Fibroblast of pulmonary artery (primary cell): Measurements from ENCODE around the gene NTM.
"Not testable (repeated sequence)": the region's sequence is repeated elsewhere in the genome, so short reads cannot be mapped to it uniquely, and the experiment has no call there.

Experiments used
- DNase-seq: peaks from one replicate; pipeline ENCODE4 v3.0.0-alpha.2; 2010; ENCODE audit warnings: low read depth
- H3K4me3 ChIP-seq: replicated peaks from 2 replicates; pipeline ENCODE4 v1.5.1; 2011; ENCODE audit warnings: low read depth, mild to moderate bottlenecking, control low read depth, low read length, moderate library complexity
- TF ChIP-seq, protein P1 (sequence below): IDR thresholded peaks from 2 replicates; pipeline ENCODE4 v1.5.1; 2011; ENCODE audit warnings: mild to moderate bottlenecking, control low read depth, low read length, inconsistent platforms; ENCODE audit errors: missing control alignments

NTM gene

DNA sequence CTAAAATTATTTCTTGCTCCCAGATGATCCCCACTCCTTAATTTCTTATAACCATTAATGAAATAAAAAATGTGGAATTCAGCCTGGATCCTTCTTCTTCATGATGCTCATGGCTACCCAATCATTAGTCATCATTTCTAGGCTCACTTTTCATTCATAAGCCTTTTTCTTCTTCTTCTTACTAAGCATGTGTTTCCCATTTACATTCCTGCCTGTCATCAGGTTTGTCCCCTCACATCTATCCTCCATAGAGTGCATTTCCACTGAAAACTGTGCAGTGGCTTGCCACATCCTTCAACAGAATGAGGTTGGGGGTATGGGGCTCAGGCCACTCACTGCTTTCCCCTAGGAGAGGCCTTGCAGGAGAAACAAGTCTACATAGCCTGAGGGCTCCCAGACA is 35.8 kb upstream of the NTM start:
- no peak for DNase-seq
- TF ChIP-seq, protein P1, sequence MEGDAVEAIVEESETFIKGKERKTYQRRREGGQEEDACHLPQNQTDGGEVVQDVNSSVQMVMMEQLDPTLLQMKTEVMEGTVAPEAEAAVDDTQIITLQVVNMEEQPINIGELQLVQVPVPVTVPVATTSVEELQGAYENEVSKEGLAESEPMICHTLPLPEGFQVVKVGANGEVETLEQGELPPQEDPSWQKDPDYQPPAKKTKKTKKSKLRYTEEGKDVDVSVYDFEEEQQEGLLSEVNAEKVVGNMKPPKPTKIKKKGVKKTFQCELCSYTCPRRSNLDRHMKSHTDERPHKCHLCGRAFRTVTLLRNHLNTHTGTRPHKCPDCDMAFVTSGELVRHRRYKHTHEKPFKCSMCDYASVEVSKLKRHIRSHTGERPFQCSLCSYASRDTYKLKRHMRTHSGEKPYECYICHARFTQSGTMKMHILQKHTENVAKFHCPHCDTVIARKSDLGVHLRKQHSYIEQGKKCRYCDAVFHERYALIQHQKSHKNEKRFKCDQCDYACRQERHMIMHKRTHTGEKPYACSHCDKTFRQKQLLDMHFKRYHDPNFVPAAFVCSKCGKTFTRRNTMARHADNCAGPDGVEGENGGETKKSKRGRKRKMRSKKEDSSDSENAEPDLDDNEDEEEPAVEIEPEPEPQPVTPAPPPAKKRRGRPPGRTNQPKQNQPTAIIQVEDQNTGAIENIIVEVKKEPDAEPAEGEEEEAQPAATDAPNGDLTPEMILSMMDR: no peak

DNA sequence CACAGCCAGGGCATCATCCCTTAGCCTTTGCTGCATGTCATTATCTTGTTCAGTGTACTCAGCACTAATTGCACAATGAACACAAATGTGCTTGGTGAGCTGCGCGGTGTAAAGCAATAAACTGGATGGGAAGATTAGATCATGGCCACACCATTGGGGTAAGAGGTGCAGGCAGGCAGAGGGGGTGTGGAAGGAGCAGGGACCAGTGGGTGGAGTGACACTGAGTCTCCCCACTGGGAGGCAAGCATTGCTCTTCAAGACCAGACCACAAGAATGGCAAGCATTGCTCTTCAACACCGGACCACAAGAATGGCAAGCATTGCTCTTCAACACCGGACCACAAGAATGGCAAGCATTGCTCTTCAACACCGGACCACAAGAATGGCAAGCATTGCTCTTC is 28.5 kb upstream of the NTM start:
- H3K4me3 ChIP-seq, DNase-seq: not testable (repeated sequence)

More for the DNA sequence above, 35.8 kb upstream of the NTM start:
- no peak overlapping the region for H3K4me3 ChIP-seq

DNA sequence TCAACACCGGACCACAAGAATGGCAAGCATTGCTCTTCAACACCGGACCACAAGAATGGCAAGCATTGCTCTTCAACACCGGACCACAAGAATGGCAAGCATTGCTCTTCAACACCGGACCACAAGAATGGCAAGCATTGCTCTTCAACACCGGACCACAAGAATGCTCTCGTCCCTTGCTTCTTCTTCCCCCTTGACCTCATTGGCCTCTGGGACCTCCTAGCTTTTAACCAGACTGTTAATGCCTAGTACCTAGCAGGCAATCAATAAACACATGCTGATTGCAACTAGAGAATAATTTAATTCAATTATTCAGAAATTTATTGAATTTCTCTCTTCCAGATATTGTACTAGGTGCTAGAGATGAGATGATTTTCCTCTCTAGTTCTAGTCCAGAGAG is 28.0 kb upstream of the NTM start:
- not testable (repeated sequence) for H3K4me3 ChIP-seq, DNase-seq

DNA sequence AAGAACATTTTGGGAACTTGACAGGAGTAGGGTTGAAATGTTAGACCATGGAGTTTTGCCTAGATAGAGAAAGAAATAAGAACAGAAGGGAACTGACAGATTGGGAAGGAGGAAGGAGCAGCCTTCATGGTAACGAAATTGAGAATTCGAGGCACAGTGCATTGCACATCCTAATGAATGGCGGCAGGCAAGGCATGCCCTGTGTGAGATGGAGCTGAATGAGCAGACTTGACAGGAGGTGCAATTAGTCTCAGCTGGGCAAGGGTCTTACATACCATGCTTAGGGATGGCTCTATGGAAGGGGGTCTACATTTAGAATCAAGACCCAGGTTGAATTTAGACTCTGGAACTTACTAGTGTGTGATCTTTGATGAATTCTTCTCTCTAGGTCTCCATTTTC is 25.0 kb upstream of the NTM start:
- no peak overlapping the region for H3K4me3 ChIP-seq
- TF ChIP-seq, protein P1: no peak
- no peak for DNase-seq

DNA sequence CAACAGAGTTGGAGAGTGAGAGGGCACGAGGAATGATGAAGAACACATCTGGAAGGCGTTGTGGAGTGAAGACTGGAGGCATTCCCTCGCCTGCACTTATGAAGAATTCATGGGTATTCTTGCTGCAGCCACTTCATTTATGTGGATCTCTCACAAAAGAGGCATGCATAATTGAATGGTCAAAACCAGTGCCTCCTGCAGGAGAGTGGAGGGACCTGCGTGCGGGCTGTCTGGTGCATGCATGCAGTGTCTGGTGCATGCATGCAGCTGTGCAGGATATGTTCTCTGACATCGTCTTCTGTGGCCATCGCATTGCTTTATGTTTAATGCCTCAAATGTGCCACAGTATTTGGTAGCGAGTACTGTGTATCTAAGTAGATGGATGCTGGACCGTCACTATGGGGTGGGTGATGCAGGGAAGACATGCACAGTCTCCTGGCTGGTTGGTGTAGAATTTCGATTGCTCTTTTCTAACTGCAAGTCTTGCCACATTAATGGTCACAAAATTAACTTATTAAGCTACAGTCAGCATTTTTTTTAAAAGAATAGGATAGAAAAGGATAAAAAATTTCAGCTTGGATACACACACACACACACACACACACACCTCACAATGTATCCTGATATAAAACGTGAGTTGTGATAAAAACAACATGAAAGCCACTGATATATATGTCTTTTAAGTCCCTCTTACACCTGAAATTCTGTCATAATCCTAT is 20.9 kb upstream of the NTM start:
- TF ChIP-seq, protein P1: no peak
- DNase-seq: no peak
- no peak overlapping the region for H3K4me3 ChIP-seq

DNA sequence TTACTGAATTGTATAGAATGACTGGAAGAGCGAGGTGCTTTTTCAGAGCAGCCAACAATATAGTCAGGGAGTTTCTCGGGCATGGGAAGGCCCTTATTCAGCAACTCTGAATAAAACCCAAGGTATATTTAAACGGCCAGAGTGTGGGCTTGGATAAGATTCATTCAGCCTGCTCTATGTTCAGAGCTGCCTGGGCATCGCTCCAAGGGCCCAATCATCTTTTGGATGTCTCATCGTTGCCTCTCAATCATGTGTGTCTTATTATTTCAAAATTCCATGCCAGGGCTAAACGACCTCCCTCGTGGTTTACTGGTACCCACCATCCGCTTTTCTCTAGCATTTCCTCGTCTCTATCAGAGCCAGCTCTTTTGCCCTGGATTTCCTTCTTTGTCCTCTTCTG is 19.5 kb upstream of the NTM start:
- no peak for DNase-seq

DNA sequence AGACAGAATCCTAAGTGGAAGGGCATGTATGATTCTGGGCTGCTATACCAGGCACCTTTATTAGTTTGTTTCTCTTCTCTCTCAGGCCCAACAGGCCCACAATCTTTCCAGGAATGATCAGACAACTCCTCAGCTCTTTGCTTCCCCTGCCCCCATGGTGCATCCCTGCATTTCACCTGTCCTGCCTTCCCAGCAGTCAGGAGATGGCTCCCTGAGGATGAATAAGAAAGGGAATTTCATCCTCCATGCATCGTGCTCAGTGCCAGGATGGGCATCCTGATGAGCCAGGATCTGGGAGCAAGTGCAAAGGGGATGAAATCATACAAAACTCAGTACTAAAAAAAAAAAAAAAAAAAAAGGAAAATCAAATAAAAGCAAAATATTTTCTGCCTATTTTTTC is 18.6 kb upstream of the NTM start:
- TF ChIP-seq, protein P1: no peak
- DNase-seq: no peak
- no peak overlapping the region for H3K4me3 ChIP-seq

More for the DNA sequence above, 19.5 kb upstream of the NTM start:
- no peak overlapping the region for H3K4me3 ChIP-seq
- TF ChIP-seq, protein P1: no peak

DNA sequence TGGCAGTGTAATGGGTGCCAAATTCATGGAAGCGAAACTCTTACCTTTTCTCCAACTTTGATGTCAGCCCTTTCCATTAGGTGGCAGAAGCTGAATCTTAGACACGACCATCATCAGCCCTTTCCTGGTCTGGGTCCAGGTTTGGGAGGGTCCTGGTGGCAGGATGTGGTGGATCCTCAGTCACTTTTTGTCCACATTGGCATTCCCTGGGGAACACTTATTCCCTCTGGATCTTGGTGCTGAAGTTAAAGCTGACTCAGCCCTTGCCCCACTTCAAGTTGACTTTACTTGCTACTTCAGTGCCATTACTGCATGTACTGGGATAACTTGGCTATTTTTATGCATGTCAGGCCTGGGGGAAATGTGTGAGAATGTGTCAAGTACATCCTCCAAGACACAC is 16.6 kb upstream of the NTM start:
- TF ChIP-seq, protein P1: no peak
- DNase-seq: no peak
- H3K4me3 ChIP-seq: no peak overlapping the region
